DOHH2 (cell line): ENCODE measurements around the gene PKP4.

Experiments used
- H3F3A ChIP-seq: fragments of 200-600 bp; sonication (generic), shearing (Covaris generic); 2 replicates; pipeline ENCODE4 v1.6.0; 2016; ENCODE audit warnings: antibody characterized with exemption, mild to moderate bottlenecking; ENCODE audit not compliant: control insufficient read depth, insufficient read depth
- H3K27ac ChIP-seq: fragments of 200-600 bp; sonication (generic); 2 replicates; pipeline ENCODE4 v1.5.1; 2014; ENCODE audit warnings: low read depth, mild to moderate bottlenecking, low read length, moderate library complexity
- H3K27me3 ChIP-seq: fragments of 200-600 bp; sonication (generic); 2 replicates; pipeline ENCODE4 v1.6.1; 2014; ENCODE audit warnings: mild to moderate bottlenecking, low read length, mixed read lengths; ENCODE audit not compliant: control insufficient read depth
- H3K36me3 ChIP-seq: fragments of 200-600 bp; sonication (generic); 2 replicates; pipeline ENCODE4 v1.6.1; 2014; ENCODE audit warnings: mild to moderate bottlenecking, low read length, moderate library complexity, mixed read lengths; ENCODE audit not compliant: control insufficient read depth
- H3K4me1 ChIP-seq: fragments of 200-600 bp; sonication (generic); 2 replicates; pipeline ENCODE4 v1.6.1; 2014; ENCODE audit warnings: mild to moderate bottlenecking, low read length, mixed read lengths; ENCODE audit not compliant: control insufficient read depth
- H3K4me2 ChIP-seq: fragments of 200-600 bp; sonication (generic); 2 replicates; pipeline ENCODE4 v1.6.0; 2014; ENCODE audit warnings: mild to moderate bottlenecking, low read length, moderate library complexity
- H3K4me3 ChIP-seq: fragments of 200-600 bp; sonication (generic); 2 replicates; pipeline ENCODE4 v1.5.1; 2014; ENCODE audit warnings: mild to moderate bottlenecking, low read length, mixed read lengths
- H3K79me2 ChIP-seq: fragments of 200-600 bp; sonication (generic); 2 replicates; pipeline ENCODE4 v1.6.1; 2014; ENCODE audit warnings: mild to moderate bottlenecking, low read length, mixed read lengths; ENCODE audit not compliant: control insufficient read depth
- H3K9me2 ChIP-seq: fragments of 200-600 bp; sonication (generic); replicated peaks from 2 replicates; pipeline ENCODE4 v1.6.1; 2014; ENCODE audit warnings: mild to moderate bottlenecking, low read length, mixed read lengths; ENCODE audit not compliant: control insufficient read depth
- H3K9me3 ChIP-seq: fragments of 200-600 bp; sonication (generic); 2 replicates; pipeline ENCODE4 v1.6.1; 2014; ENCODE audit warnings: antibody characterized with exemption, low read length, mixed read lengths; ENCODE audit not compliant: control insufficient read depth, insufficient read depth
- H4K20me1 ChIP-seq: fragments of 200-600 bp; sonication (generic); 2 replicates; pipeline ENCODE4 v1.6.0; 2014; ENCODE audit warnings: low read depth, mild to moderate bottlenecking, antibody characterized with exemption, low read length, moderate library complexity; ENCODE audit not compliant: control insufficient read depth, insufficient read depth
- CTCF ChIP-seq: fragments of 200-600 bp; sonication (generic); IDR thresholded peaks from one replicate; pipeline ENCODE4 v1.5.1; 2014; ENCODE audit warnings: antibody characterized with exemption, mild to moderate bottlenecking, low read depth, low read length; ENCODE audit not compliant: poor library complexity, severe bottlenecking
- EZH2phosphoT487 ChIP-seq: fragments of 200-600 bp; sonication (generic); IDR thresholded peaks from 2 replicates; pipeline ENCODE4 v1.6.1; 2017; ENCODE audit warnings: borderline replicate concordance, mild to moderate bottlenecking, antibody characterized with exemption, low read length, moderate library complexity, mixed read lengths

The PKP4 gene

GRCh38 chr2:158689391-158689790 is 232.6 kb downstream of the PKP4 start:
- Histone ChIP-seq H3K36me3 (no peaks in the 10 kb centered on the region), H3K27ac (no peak overlapping the region), H3K9me2 (no peaks in the 10 kb centered on the region), H3F3A (no peaks in the 10 kb centered on the region), H3K4me3 (no peak overlapping the region), H3K79me2 (no peaks in the 10 kb centered on the region), H3K27me3 (no peaks in the 10 kb centered on the region), H4K20me1 (no peaks in the 10 kb centered on the region), H3K9me3 (no peaks in the 10 kb centered on the region), H3K4me2 (no peak overlapping the region), H3K4me1 (no peaks in the 10 kb centered on the region)
- TF ChIP-seq CTCF (no peak), EZH2phosphoT487 (no peak)

DNA sequence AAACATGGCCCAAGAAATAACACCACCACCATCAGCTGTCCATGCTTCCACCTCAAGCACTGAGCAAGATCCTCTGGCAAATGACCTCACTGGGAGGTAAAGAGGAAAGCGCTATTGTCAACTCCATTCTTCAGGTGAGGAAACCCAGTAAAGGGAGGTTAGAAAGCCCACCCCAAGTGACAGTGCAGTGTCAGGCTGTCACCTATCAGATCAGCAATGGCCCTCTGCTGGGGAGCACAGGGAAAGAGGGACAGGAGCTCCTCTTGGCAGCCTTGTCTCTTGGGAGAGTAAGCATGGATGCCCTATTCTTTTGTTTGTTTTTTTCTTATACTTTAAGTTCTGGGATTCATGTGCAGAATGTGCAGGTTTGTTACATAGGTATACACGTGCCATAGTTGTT is 234.1 kb downstream of the PKP4 start:
- H3K4me3 ChIP-seq = no peak overlapping the region
- H3K9me3 ChIP-seq = no peaks in the 10 kb centered on the region
- H3K4me2 ChIP-seq = no peak overlapping the region
- H3F3A ChIP-seq = no peaks in the 10 kb centered on the region
- TF ChIP-seq EZH2phosphoT487 (no peak), CTCF (no peak)
- no peaks in the 10 kb centered on the region for H3K27me3 ChIP-seq
- H4K20me1 ChIP-seq = no peaks in the 10 kb centered on the region
- H3K27ac ChIP-seq = no peak overlapping the region
- H3K36me3 ChIP-seq = no peaks in the 10 kb centered on the region
- H3K4me1 ChIP-seq = no peaks in the 10 kb centered on the region
- no peaks in the 10 kb centered on the region for H3K9me2 ChIP-seq
- no peaks in the 10 kb centered on the region for H3K79me2 ChIP-seq

DNA sequence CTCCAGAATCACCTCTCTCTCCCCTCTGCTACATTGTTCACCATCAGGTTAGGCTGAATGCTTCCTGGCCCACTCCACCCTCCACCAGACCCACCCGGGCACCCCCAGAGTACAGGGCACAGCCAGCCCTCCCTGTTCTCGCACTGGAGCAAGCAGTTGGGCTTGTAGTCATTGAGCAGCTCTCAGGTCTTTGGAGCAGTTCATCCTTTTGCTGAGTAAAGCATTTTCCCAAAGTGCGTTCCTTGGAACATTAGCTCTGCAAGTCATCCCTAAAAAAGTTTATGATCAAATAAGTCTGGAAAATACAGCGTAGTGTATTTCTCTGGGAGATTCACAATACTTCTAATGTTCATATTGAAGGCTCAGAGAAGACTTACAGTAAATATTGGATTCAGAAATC is 234.9 kb downstream of the PKP4 start:
- no peak overlapping the region for H3K4me3 ChIP-seq
- no peaks in the 10 kb centered on the region for H3K4me1 ChIP-seq
- no peaks in the 10 kb centered on the region for H4K20me1 ChIP-seq
- H3K27ac ChIP-seq = no peak overlapping the region
- H3K79me2 ChIP-seq = no peaks in the 10 kb centered on the region
- H3K4me2 ChIP-seq = no peak overlapping the region
- H3K9me3 ChIP-seq = no peaks in the 10 kb centered on the region
- no peaks in the 10 kb centered on the region for H3K9me2 ChIP-seq
- no peak for TF ChIP-seq EZH2phosphoT487
- no peak for TF ChIP-seq CTCF
- no peaks in the 10 kb centered on the region for H3K36me3 ChIP-seq
- H3K27me3 ChIP-seq = no peaks in the 10 kb centered on the region
- H3F3A ChIP-seq = no peaks in the 10 kb centered on the region
